Fibroblast of pulmonary artery (primary cell): Measurements from ENCODE around the gene DET1.

Experiments
- DNase-seq: peaks from one replicate; pipeline ENCODE4 v3.0.0-alpha.2; 2010; ENCODE audit warnings: low read depth
- H3K4me3 ChIP-seq: replicated peaks from 2 replicates; pipeline ENCODE4 v1.5.1; 2011; ENCODE audit warnings: low read depth, mild to moderate bottlenecking, control low read depth, low read length, moderate library complexity
- CTCF ChIP-seq: IDR thresholded peaks from 2 replicates; pipeline ENCODE4 v1.5.1; 2011; ENCODE audit warnings: mild to moderate bottlenecking, control low read depth, low read length, inconsistent platforms; ENCODE audit errors: missing control alignments

DET1 gene

GRCh38 chr15:88546248-88547129, at the start of gene DET1:
Gene DET1, minus strand, starts transcription at chr15:88546681. Its CDS starts 14,976 bp downstream, at chr15:88531705.
- peak; percentile 89 for TF ChIP-seq CTCF
- peak; percentile 96 for DNase-seq
- peak within 1 kb of the TSS; percentile 83 for H3K4me3 ChIP-seq

GRCh38 chr15:88591384-88591783, 44.9 kb upstream of the DET1 start:
- no peak for DNase-seq
- H3K4me3 ChIP-seq: no peak overlapping the region
- TF ChIP-seq CTCF: no peak

- no peak for DNase-seq
- TF ChIP-seq CTCF: no peak
Observed at GRCh38 chr15:88590759-88591158, 44.3 kb upstream of the DET1 start.

GRCh38 chr15:88586401-88587162, 40.1 kb upstream of the DET1 start:
- peak; percentile 6 for DNase-seq
- TF ChIP-seq CTCF: no peak

More at GRCh38 chr15:88590759-88591158, 44.3 kb upstream of the DET1 start:
- no peak overlapping the region for H3K4me3 ChIP-seq

GRCh38 chr15:88580532-88580931, 34.1 kb upstream of the DET1 start:
- TF ChIP-seq CTCF: no peak
- no peak for DNase-seq
- H3K4me3 ChIP-seq: no peak overlapping the region

More at GRCh38 chr15:88586401-88587162, 40.1 kb upstream of the DET1 start:
- no peak overlapping the region for H3K4me3 ChIP-seq

- no peak overlapping the region for H3K4me3 ChIP-seq
- no peak for TF ChIP-seq CTCF
- no peak for DNase-seq
Observed at GRCh38 chr15:88579322-88579721, 32.8 kb upstream of the DET1 start.
